Common myeloid progenitor, CD34-positive (primary cell): ENCODE results near the gene ADGRV1.
"Not testable (repeated sequence)": the region's sequence is repeated elsewhere in the genome, so short reads cannot be mapped to it uniquely, and the experiment has no call there.

Experiments used
- CTCF ChIA-PET: fragments of 350-600 bp; sonication (Branson Sonifier 250); formaldehyde crosslinking; loops from one replicate; lab custom pipeline; 2021; ENCODE audit warnings: antibody characterized with exemption; lab: Charles Lee
- POLR2A ChIA-PET: fragments of 350-600 bp; sonication (Branson Sonifier 250); formaldehyde crosslinking; loops from one replicate; lab custom pipeline; 2021; ENCODE audit warnings: antibody characterized with exemption; lab: Charles Lee
- DNase-seq, 3 donors: peaks; one replicate each; pipeline versions ENCODE4 v3.0.0 to v3.0.0-alpha.2; 2013
- H3K27ac ChIP-seq, 2 experiments: 1 replicate in 1 of 2; 2 replicates in 1 of 2; pipeline ENCODE4 v1.7.0; 2013; ENCODE audit warnings: inconsistent platforms in 2 of 2, low read length in 2 of 2, mild to moderate bottlenecking in 2 of 2, low read depth in 1 of 2, moderate library complexity in 1 of 2; ENCODE audit not compliant: severe bottlenecking in 2 of 2, insufficient read depth in 1 of 2, poor library complexity in 1 of 2
- H3K27me3 ChIP-seq, 5 experiments: replicated peaks in 2 of 5; 1 replicate in 3 of 5; 2 replicates in 2 of 5; pipeline versions ENCODE4 v1.6.1 to v1.7.0; 2013; ENCODE audit warnings: low read length in 4 of 5, mild to moderate bottlenecking in 2 of 5, moderate library complexity in 2 of 5, inconsistent platforms in 1 of 5; ENCODE audit not compliant: insufficient read depth in 5 of 5, control insufficient read depth in 4 of 5
- H3K36me3 ChIP-seq, 4 experiments: 1 replicate in 2 of 4; 2 replicates in 2 of 4; pipeline versions ENCODE4 v1.6.1 to v1.7.0; 2013; ENCODE audit warnings: low read length in 3 of 4, control low read depth in 1 of 4, mild to moderate bottlenecking in 1 of 4; ENCODE audit not compliant: control insufficient read depth in 4 of 4, insufficient read depth in 4 of 4
- H3K4me1 ChIP-seq, 4 experiments: 1 replicate in 3 of 4; 2 replicates in 1 of 4; pipeline versions ENCODE4 v1.6.1 to v1.7.1; 2013; ENCODE audit warnings: low read length in 3 of 4, mild to moderate bottlenecking in 3 of 4, control low read depth in 1 of 4, inconsistent platforms in 1 of 4, moderate library complexity in 1 of 4; ENCODE audit not compliant: control insufficient read depth in 4 of 4, insufficient read depth in 4 of 4; ENCODE audit errors: control extremely low read depth in 1 of 4
- H3K4me3 ChIP-seq, 7 experiments: 1 replicate in 4 of 7; 2 replicates in 3 of 7; pipeline versions ENCODE4 v1.5.1 to v1.7.0; 2013; ENCODE audit warnings: mild to moderate bottlenecking in 7 of 7, low read length in 6 of 7, moderate library complexity in 6 of 7, inconsistent platforms in 2 of 7, low read depth in 2 of 7, control low read depth in 1 of 7; ENCODE audit not compliant: insufficient read depth in 4 of 7, control insufficient read depth in 1 of 7; ENCODE audit errors: extremely low read depth in 1 of 7
- H3K9me3 ChIP-seq, 5 experiments: 1 replicate in 4 of 5; 2 replicates in 1 of 5; pipeline versions ENCODE4 v1.6.1 to v1.7.1; 2013; ENCODE audit warnings: low read length in 4 of 5, mild to moderate bottlenecking in 2 of 5, inconsistent platforms in 1 of 5, low read depth in 1 of 5, moderate library complexity in 1 of 5; ENCODE audit not compliant: control insufficient read depth in 4 of 5, insufficient read depth in 2 of 5; ENCODE audit errors: control extremely low read depth in 1 of 5
- WGBS: methylation state at CpG from one replicate; pipeline ENCODE4 v1.1.5; 2013; ENCODE audit not compliant: insufficient coverage; 5-methylcytosine and 5-hydroxymethylcytosine counted together

Gene ADGRV1

GRCh38 chr5:90834711-90835110 lies 276.1 kb downstream of the ADGRV1 start:
- Histone ChIP-seq H3K4me3 (no peak overlapping the region), H3K9me3 (no peaks in the 10 kb centered on the region), H3K27ac (no peak overlapping the region), H3K36me3 (no peaks in the 10 kb centered on the region), H3K4me1 (no peaks in the 10 kb centered on the region), H3K27me3 (no peaks in the 10 kb centered on the region)
- no CpG with 5 or more reads among the region's 3 CpGs for WGBS
- no peak for DNase-seq
- POLR2A ChIA-PET, result no interaction called here
- CTCF ChIA-PET, result no interaction called here

- H3K9me3 ChIP-seq, result no peaks in the 10 kb centered on the region
- CTCF ChIA-PET, result no interaction called here
- H3K4me3 ChIP-seq, result peak overlapping the region in 2 of 7 experiments; percentile 14 to 32
- H3K27ac ChIP-seq, result no peak overlapping the region
- POLR2A ChIA-PET, result no interaction called here
- peaks cover 3 to 26% (median 11%) of the 10 kb centered on the region in 4 experiments for H3K4me1 ChIP-seq
- no peaks in the 10 kb centered on the region for H3K36me3 ChIP-seq
- DNase-seq, result peak; percentile 51 to 86 (median 85)
- no peaks in the 10 kb centered on the region for H3K27me3 ChIP-seq
- WGBS, result no CpG with 5 or more reads among the region's 5 CpGs
Measured at GRCh38 chr5:90843443-90843842, 284.8 kb downstream of the ADGRV1 start.

GRCh38 chr5:90844931-90845330 lies 286.3 kb downstream of the ADGRV1 start:
- Histone ChIP-seq H3K9me3 (no peaks in the 10 kb centered on the region), H3K27me3 (no peaks in the 10 kb centered on the region), H3K4me1 (peaks cover 3 to 26% (median 11%) of the 10 kb centered on the region in 4 experiments), H3K27ac (no peak overlapping the region), H3K36me3 (no peaks in the 10 kb centered on the region), H3K4me3 (no peak overlapping the region)
- 100% methylated on average over 1 of the region's 5 CpGs for WGBS
- ChIA-PET POLR2A (no interaction called here), CTCF (no interaction called here)
- no peak for DNase-seq

- Histone ChIP-seq H3K9me3 (no peaks in the 10 kb centered on the region), H3K4me1 (peaks cover 3 to 26% (median 11%) of the 10 kb centered on the region in 4 experiments), H3K27me3 (no peaks in the 10 kb centered on the region), H3K36me3 (no peaks in the 10 kb centered on the region), H3K4me3 (no peak overlapping the region), H3K27ac (no peak overlapping the region)
- POLR2A ChIA-PET, result no interaction called here
- WGBS, result 82% methylated on average over 6 of the region's 7 CpGs
- CTCF ChIA-PET, result interaction anchor here (0.9 to 1.2 kb wide), 3 partner anchors 9 to 20 kb away, joined by 3 read pairs; no protein-coding TSS in a partner anchor
- peak in 2 of 3 donors; percentile 14 to 43 for DNase-seq
Measured at GRCh38 chr5:90845723-90846554, 287.3 kb downstream of the ADGRV1 start.

GRCh38 chr5:90847606-90848005 lies 289.0 kb downstream of the ADGRV1 start:
- H3K27me3 ChIP-seq, H3K9me3 ChIP-seq, H3K36me3 ChIP-seq, POLR2A ChIA-PET, DNase-seq, H3K27ac ChIP-seq, H3K4me3 ChIP-seq: not testable (repeated sequence)
- whole genome bisulfite sequencing, result 97% methylated on average over 13 of the region's 24 CpGs
- H3K4me1 ChIP-seq, result peaks cover 3 to 26% (median 11%) of the 10 kb centered on the region in 4 experiments
- CTCF ChIA-PET, result interaction anchor here (1.3 kb wide), 1 partner anchor 45 kb away, joined by 6 read pairs; no protein-coding TSS in a partner anchor

- H3K27me3 ChIP-seq, result no peaks in the 10 kb centered on the region
- no peak for DNase-seq
- ChIA-PET POLR2A (no interaction called here), CTCF (no interaction called here)
- no peak overlapping the region for H3K27ac ChIP-seq
- no peaks in the 10 kb centered on the region for H3K36me3 ChIP-seq
- H3K4me1 ChIP-seq, result peaks cover 0 to 21% (median 13%) of the 10 kb centered on the region in 4 experiments
- no peaks in the 10 kb centered on the region for H3K9me3 ChIP-seq
- H3K4me3 ChIP-seq, result no peak overlapping the region
Measured at GRCh38 chr5:90849939-90850338, 291.3 kb downstream of the ADGRV1 start.

GRCh38 chr5:90852531-90852930 lies 293.9 kb downstream of the ADGRV1 start:
- no peak for DNase-seq
- Histone ChIP-seq H3K27ac (no peak overlapping the region), H3K4me1 (peaks cover 4 to 26% (median 18%) of the 10 kb centered on the region in 4 experiments), H3K27me3 (no peaks in the 10 kb centered on the region), H3K9me3 (no peaks in the 10 kb centered on the region), H3K4me3 (no peak overlapping the region), H3K36me3 (no peaks in the 10 kb centered on the region)
- POLR2A ChIA-PET, result no interaction called here
- CTCF ChIA-PET, result no interaction called here
